ENCODE results near the gene SEMA4C.
"Not testable (repeated sequence)": the region's sequence is repeated elsewhere in the genome, so short reads cannot be mapped to it uniquely, and the experiment has no call there.

Gene SEMA4C

GRCh38 chr2:96898135-96898505 lies 28.2 kb upstream of the SEMA4C start:
- DNase-seq: no peak

DNA sequence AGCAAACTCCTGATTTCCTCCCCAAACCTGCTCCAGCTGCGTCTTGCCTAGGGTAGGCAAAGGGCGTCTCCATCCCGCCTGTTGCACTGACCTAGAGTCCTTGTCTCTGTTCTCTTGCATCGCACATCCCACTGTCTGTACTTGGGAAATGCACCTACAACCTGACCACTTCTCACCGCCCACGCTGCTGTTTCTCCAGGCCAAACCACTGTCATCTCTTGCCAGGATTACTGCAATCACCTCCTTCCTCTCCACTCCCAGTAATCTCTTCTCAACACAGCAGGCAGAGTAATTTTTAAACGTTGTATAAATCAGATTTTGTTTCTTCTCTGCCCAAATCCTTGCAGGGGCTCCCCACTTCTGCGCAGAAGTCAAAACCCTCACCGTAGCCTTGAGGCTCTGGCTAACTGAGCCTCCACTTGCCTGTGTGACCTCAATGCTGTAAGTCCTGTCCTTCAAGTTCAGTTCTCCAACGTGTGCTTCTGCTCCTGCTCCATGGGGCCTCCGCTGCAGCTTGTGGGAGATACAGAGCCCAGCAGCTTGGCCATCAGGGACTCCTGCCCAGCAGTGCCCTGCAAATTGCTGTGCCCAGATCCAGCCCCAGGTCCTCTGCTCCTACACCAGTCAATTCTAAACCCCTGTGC lies 27.7 kb upstream of the SEMA4C start:
- DNase-seq: no peak

DNA sequence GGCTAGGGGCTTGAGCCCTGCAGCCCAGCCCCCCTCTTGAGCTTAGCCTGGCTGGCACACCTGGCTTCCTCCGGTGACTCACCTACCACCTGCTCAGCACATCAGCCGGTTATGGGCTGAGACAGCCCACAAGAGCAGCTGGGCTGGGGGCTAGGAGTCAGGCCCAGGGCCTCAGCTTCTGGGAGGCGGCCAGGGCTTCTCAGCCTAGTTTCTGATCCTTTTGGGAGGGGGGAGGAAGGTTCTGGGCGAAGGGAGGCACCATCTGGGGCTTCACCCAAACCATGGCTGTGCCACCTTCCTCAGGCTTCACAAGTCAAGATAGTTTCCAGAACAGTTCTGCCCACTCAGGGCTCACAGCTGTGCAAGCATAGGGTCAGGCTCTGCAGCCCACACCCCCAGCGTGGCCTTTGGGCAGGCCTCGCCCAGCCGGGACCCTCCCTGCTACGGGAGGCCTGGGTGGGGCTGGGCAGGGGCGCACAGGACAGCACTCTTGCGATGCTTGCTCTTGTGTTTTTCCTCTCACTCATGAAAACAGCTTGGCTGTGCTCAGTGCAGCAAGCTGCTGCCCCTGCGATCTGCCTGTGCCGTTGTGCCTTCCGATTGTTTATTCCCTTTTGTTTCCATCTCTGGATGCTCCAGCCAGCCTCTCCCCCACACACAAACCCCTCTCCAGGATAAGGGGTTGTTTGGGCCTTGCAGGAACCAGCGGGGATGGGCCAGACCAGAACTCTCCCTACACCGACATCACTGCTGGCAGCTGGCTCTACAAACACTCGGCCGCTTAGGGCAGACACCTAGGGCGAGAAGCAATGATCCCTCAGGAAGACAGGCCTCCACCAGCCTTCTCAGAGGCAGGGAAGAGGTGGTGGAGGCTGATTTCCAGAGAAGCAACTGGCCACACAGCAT lies 26.1 kb upstream of the SEMA4C start:
- DNase-seq: peak; percentile 79 to 82

- no peak for DNase-seq
These were observed 25.3 kb upstream of the SEMA4C start for GRCh38 chr2:96895032-96895745.

DNA sequence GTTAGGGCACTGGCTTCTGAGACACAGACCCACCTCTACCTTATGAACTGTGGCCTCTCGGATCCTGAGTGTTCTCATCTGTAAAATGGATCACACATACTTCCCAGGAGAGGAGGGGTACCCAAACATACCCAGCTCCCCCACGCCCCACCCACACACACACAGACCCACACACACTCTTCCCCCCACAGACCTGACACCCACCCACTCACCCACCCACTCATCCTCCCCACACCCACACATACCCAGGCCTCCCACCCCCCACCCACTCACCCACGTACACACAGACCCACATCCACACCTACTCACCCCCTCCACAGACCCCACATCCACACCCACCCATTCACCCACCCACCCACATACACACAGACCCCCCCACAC lies 24.3 kb upstream of the SEMA4C start:
- DNase-seq: no peak

DNA sequence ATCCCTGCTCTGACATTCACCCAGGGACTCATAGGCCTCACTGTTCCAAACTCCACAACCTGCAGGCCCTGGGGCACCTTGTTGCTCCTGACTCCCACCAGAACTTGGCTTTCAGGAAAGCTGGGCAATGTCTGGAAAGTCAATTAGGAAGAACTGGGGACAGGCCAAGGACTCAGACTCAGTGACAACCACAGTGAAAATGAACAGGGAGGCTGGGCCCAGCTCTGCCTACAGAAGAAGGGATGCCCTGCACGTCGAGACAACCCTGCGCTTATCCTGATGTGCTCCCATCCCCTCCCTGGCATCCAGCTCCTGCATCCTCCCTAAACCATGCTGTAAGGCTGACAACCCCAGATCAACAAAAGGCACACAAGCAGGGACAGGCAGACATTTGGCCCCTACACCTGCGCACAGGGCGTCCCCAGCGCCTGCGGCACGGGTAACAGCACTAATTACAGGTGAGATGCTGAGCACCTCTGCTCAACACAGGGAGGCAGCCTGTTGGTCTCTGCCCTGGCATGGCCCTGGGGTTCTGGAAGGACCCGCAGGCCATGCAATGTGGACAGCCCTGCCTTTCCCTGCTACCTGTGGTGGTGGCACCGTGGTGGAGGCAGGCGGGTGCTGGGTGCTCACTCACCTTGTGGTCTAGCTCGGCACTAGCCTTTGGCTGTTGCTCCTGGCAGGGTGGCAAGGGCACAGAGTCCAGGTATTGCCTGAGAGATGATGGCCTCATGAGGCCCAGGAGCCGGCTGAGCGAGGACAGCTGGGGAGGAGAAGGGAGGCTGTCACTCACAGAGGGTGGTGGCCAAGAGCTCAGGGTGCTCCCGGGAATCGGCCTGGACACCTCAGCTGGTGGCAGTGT lies 23.6 kb upstream of the SEMA4C start:
- no peak for DNase-seq

DNA sequence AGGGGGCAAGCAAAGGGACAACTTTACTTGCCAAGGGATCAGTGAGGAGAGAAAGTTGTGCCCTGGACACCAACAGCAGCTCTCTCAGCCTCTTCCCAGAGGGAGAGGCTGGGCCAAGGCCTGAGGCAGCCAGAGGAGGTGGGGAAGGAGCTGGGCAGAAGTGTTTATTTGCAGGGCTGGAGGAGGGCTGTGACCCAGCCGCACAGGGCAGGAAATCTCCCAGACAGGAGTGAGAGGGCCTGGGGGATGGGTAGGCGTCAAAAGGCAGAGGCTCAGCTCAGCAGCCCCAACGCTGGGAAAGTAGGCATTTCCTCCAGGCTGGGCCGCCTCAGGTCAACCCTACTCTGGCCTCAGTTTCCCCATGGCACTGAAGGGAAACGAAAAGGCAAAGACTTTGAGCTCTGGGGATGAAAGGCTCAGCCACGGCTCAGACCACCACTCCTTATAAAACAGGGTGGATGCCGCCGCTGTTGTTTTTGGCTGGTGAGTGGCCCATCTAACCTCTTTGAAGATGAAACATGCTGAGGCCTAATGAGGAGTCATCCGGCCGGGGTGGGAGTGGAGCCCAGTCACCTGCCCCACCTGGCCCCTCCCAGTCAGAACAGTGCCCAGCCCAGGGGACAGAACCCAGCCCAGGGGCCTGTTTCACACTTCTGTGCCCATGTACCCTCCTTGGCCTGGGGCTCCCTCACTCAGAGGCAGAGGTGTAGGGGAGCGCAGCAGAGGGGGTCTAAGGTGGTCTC lies 21.9 kb upstream of the SEMA4C start:
- DNase-seq: no peak

GRCh38 chr2:96890726-96891385 lies 21.0 kb upstream of the SEMA4C start:
- DNase-seq: no peak

DNA sequence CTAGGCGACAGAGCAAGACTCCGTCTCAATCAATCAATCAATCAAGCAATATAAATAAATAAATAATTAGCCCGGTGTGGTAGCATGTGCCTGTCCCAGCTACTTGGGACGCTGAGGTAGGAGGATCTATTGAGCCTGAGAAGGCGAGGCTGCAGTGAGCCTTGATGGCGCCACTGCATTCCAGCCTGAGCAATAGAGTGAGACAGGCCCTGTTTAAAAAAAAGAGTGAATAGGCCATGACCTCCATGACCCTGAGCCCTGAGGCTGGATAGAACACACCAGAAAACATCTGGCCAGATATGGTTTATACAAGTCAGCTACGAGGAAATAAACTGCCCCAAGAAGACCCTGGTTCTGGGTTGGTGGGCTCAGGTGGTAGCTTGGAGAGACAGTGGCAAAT lies 20.4 kb upstream of the SEMA4C start:
- no peak for DNase-seq

GRCh38 chr2:96889502-96889901 lies 19.6 kb upstream of the SEMA4C start:
- DNase-seq: not testable (repeated sequence)

- DNase-seq: peak in 1 of 2 experiments; percentile 21
These were observed 18.5 kb upstream of the SEMA4C start for GRCh38 chr2:96888072-96889011.

DNA sequence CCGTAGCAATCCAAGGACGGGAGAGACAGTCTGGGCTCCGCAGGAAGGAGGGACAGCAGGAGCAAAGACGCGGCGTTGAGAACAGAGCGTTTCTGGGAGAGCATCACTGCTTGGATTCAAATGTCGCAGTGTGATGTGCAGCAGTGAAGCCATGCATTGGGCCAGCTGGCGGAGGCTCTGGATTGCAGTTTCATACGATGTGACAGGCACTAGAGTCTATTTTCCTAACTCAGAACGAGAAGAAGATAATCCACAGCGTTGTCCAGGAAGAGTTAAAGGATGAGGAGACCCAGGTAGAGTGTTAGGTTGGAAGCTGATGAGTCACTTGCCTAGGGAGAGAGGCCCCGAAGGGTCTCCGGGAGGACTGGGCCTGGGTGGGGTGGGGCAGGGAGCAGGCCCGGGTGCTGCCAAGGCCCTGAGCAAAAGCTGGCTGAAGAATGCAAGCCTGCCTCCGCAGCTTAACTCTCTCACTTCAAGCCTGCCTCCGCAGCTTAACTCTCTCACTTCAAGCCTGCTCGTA lies 17.7 kb upstream of the SEMA4C start:
- no peak for DNase-seq

DNA sequence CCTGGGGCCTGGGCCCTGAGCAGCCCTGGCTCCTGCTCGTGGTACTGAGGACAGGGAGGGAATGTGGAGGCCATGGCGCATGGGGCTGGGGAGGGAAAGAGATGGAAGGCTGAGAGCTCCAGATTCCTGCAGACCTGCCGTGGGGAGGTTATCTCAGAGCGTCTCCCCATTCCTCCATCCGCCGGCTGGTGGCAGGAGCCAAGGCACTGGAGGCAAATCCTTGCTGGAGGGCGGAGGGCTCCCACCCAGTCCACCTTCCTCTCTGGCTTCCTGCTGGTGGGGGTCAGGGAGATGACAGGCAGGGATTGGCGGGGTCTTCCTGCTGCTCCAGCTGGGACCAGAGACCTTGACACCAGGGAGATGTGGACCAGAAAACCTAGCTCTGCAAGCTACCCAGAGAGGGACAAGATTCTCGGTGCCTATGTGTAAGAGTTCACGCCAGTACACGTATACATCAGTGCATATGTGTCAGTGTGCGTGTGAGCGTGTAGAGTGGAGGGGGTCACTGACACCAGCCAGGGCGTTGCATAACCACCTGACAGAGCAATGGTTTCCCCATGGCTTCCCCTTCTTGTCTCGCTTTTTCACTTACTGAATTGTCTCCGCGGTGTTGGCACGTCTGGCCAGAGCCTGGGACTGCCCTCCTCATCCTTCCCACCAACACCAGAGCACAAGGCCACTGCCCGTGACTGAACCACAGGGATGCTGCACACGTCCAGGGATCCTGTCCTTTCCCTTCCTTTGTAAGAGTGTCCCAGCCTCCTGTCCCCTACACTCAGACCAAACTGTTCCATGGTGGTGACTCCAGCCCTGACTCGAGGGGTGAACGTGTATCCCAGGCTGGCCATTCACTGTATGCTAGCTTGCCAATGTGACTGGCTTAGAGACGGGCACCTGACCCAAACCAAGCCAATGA lies 15.8 kb upstream of the SEMA4C start:
- no peak for DNase-seq

DNA sequence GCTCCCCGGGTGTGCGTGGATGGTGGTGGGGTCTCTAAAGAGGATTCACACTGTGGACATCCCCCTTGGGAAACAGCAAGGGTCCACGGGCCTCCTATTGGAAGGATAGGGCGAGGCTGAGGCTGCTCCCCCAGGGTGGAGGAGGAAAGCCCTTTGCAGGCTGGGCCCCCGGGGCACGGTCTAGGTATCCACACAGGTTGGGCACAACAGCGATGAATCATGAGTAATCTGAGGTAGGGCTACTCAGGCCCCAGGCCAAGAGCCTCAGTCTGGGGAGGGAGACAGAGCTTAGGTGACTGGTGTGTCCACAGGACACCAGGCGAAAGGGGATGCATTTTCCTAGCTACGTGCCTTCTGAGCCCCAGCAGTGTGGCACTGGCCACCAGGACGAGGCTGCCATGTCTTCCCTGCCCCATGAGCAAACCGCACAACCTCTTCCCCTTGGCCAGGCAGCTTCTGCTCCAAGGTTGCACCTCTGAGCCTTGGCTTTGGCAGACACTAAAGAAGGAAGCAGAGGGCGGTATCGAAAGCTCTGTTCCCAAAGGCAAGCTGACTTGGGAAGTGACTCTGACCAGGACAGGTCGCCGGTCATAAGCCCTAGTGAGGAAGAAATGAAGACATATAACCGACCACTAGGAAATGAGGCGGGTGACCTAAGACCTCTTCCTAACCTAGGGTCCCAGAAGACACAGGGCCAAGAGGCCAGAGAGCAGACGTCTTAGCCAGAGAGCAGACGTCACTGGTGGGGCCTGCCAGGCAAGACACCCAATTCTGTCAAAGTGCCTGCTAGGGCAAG lies 14.6 kb upstream of the SEMA4C start:
- no peak for DNase-seq

DNA sequence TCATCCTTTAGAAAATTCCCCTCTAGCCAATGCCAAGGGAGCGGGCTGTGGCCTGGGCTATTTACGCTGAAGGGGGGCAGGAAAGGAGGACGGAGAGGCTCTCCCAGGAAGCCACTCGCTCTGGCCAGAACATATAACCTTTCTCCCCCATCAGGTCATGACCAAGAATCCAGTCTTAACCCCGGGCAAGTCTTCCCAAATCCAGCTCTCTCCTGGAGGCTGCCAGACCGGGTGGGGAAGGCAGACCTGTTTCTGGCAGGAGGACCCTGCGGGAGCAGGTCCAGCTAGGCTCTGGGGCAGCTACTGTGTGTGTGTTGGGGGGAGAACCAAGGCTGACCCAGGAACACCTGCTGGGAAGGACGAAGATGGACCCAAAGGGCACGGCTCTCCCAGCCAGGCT lies 13.4 kb upstream of the SEMA4C start:
- DNase-seq: no peak

- no peak for DNase-seq
These were observed 13.0 kb upstream of the SEMA4C start for GRCh38 chr2:96882906-96883305.

DNA sequence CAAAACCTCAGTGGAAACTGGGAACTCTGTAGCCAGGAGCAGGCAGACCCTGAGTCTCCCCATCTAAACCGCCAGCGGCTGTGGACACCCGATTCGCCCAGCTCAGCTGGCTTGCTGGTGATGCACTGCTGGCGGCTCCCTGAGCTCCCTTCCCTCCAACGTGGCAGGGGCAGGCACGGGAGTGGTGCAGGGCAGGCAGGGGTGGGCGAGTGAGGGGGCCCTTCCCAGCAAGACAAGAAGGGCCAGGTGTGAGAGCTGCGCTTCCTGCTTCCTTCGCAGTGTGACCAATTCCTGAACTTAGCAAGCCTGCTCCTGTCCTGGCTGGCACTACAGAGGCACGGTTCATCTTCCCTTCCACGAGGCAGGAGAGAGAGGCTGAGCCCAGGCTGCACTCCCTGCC lies 12.3 kb upstream of the SEMA4C start:
- no peak for DNase-seq
